ENCODE measurements around the gene PDP2.

DNA sequence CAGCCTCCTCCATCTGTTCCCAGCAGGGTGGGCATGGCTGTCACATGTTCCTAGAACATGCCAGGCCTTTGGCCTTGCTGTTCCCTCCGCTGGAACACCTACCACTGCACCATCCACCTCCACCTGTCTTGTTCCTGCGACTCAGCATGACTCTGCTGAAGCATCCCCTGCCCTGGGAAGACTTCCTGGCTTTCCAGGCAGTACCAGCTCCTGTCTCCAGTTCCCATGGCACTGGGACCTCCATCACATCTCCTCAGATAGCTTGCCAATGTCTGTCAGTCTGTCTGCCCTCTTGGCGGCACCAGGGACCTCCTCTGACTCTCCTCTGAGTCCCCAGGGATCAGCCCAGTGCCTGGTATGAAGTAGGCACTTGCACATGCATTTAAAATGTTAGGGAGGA is 15.7 kb downstream of the PDP2 start:
- TF ChIP-seq, protein P1, sequence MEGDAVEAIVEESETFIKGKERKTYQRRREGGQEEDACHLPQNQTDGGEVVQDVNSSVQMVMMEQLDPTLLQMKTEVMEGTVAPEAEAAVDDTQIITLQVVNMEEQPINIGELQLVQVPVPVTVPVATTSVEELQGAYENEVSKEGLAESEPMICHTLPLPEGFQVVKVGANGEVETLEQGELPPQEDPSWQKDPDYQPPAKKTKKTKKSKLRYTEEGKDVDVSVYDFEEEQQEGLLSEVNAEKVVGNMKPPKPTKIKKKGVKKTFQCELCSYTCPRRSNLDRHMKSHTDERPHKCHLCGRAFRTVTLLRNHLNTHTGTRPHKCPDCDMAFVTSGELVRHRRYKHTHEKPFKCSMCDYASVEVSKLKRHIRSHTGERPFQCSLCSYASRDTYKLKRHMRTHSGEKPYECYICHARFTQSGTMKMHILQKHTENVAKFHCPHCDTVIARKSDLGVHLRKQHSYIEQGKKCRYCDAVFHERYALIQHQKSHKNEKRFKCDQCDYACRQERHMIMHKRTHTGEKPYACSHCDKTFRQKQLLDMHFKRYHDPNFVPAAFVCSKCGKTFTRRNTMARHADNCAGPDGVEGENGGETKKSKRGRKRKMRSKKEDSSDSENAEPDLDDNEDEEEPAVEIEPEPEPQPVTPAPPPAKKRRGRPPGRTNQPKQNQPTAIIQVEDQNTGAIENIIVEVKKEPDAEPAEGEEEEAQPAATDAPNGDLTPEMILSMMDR (IDR thresholded peaks at IDR 0.05) = no peak
- no peak for TF ChIP-seq RFX5 (IDR thresholded peaks at IDR 0.05; ENCODE audit: low read length)
- TF ChIP-seq, protein P2, sequence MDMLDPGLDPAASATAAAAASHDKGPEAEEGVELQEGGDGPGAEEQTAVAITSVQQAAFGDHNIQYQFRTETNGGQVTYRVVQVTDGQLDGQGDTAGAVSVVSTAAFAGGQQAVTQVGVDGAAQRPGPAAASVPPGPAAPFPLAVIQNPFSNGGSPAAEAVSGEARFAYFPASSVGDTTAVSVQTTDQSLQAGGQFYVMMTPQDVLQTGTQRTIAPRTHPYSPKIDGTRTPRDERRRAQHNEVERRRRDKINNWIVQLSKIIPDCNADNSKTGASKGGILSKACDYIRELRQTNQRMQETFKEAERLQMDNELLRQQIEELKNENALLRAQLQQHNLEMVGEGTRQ (IDR thresholded peaks at IDR 0.05; ENCODE audit: borderline replicate concordance, low read depth, low read length) = no peak
- TF ChIP-seq TEAD4 (IDR thresholded peaks at IDR 0.05; ENCODE audit: borderline replicate concordance, insufficient read depth) = no peak
- TF ChIP-seq, protein P3, sequence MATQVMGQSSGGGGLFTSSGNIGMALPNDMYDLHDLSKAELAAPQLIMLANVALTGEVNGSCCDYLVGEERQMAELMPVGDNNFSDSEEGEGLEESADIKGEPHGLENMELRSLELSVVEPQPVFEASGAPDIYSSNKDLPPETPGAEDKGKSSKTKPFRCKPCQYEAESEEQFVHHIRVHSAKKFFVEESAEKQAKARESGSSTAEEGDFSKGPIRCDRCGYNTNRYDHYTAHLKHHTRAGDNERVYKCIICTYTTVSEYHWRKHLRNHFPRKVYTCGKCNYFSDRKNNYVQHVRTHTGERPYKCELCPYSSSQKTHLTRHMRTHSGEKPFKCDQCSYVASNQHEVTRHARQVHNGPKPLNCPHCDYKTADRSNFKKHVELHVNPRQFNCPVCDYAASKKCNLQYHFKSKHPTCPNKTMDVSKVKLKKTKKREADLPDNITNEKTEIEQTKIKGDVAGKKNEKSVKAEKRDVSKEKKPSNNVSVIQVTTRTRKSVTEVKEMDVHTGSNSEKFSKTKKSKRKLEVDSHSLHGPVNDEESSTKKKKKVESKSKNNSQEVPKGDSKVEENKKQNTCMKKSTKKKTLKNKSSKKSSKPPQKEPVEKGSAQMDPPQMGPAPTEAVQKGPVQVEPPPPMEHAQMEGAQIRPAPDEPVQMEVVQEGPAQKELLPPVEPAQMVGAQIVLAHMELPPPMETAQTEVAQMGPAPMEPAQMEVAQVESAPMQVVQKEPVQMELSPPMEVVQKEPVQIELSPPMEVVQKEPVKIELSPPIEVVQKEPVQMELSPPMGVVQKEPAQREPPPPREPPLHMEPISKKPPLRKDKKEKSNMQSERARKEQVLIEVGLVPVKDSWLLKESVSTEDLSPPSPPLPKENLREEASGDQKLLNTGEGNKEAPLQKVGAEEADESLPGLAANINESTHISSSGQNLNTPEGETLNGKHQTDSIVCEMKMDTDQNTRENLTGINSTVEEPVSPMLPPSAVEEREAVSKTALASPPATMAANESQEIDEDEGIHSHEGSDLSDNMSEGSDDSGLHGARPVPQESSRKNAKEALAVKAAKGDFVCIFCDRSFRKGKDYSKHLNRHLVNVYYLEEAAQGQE (IDR thresholded peaks at IDR 0.05; ENCODE audit: low read depth, low read length) = no peak
- no peak for TF ChIP-seq MXI1 (IDR thresholded peaks at IDR 0.05; ENCODE audit: low read depth, low read length)
- TF ChIP-seq, protein P4, sequence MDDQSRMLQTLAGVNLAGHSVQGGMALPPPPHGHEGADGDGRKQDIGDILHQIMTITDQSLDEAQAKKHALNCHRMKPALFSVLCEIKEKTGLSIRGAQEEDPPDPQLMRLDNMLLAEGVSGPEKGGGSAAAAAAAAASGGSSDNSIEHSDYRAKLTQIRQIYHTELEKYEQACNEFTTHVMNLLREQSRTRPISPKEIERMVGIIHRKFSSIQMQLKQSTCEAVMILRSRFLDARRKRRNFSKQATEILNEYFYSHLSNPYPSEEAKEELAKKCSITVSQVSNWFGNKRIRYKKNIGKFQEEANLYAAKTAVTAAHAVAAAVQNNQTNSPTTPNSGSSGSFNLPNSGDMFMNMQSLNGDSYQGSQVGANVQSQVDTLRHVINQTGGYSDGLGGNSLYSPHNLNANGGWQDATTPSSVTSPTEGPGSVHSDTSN (IDR thresholded peaks at IDR 0.05) = no peak
